Lower leg skin (tissue), 3 donors: Measurements from ENCODE around the gene GDF2.

Source experiments
- CTCF ChIP-seq, 3 donors: fragments of 450-650 bp; IDR thresholded peaks; one replicate each; pipeline ENCODE4 v1.5.1; 2016; ENCODE audit warnings: antibody characterized with exemption in 3 of 3, mild to moderate bottlenecking in 3 of 3, moderate library complexity in 2 of 3
- POLR2A ChIP-seq, 2 donors: fragments of 450-650 bp; IDR thresholded peaks; one replicate each; pipeline ENCODE4 v1.6.1; 2016 to 2017; ENCODE audit warnings: antibody characterized with exemption in 2 of 2, mild to moderate bottlenecking in 1 of 2, moderate library complexity in 1 of 2

GRCh38 chr10:47296941-47297340 is 25.3 kb upstream of the GDF2 start:
- TF ChIP-seq CTCF (IDR thresholded peaks at IDR 0.05) (no peak), POLR2A (IDR thresholded peaks at IDR 0.05) (no peak)
